ENCODE results near the gene ARSJ.

GRCh38 chr4:113952452-113953029 lies 26.9 kb downstream of the ARSJ start:
- TF ChIP-seq CTCF (conservative IDR thresholded peaks at IDR 0.05; ENCODE audit: low read length) (peak; percentile 97), EZH2phosphoT487 (IDR thresholded peaks at IDR 0.05; ENCODE audit: borderline replicate concordance) (no peak)
